WTC11 (cell line): ENCODE measurements around the gene RASGRP4. TPM values are rescaled to one million over a fixed set of nuclear protein-coding genes. Genes with fewer than 3 reads are reported as not detected.

Experiments
- ATAC-seq: fragments of 200-7000 bp; cut with Tn5 transposase; 2 replicates; pipeline ENCODE4 v1.10.0; 2021; ENCODE audit warnings: mild to moderate bottlenecking, moderate library complexity
- CTCF ChIA-PET: fragments of 300-600 bp; sonication (Branson Sonifier 250); formaldehyde crosslinking; loops from one replicate; lab custom pipeline; 2021; ENCODE audit warnings: antibody characterized with exemption; lab: Charles Lee
- POLR2A ChIA-PET: fragments of 350-600 bp; sonication (Branson Sonifier 250); formaldehyde crosslinking; loops from one replicate; lab custom pipeline; 2021; ENCODE audit warnings: antibody characterized with exemption; lab: Charles Lee
- DNase-seq: peaks from one replicate; pipeline ENCODE4 v3.0.0; 2021; ENCODE audit warnings: low spot score
- H3K27ac Mint-ChIP-seq: 2 replicates; pipeline ENCODE4 v1.8.0; 2021; ENCODE audit warnings: mixed read lengths
- H3K27me3 Mint-ChIP-seq: 2 replicates; pipeline ENCODE4 v1.8.0; 2021; ENCODE audit warnings: low read depth, mild to moderate bottlenecking, moderate library complexity, mixed read lengths
- H3K36me3 Mint-ChIP-seq: 2 replicates; pipeline ENCODE4 v1.8.0; 2021; ENCODE audit warnings: mixed read lengths
- H3K4me1 Mint-ChIP-seq: 2 replicates; pipeline ENCODE4 v1.8.0; 2022; ENCODE audit warnings: mixed read lengths
- H3K4me3 Mint-ChIP-seq: 2 replicates; pipeline ENCODE4 v1.8.0; 2021; ENCODE audit warnings: mild to moderate bottlenecking, moderate library complexity, mixed read lengths
- H3K9me3 Mint-ChIP-seq: 2 replicates; pipeline ENCODE4 v1.8.0; 2021; ENCODE audit warnings: mixed read lengths
- ARID4B ChIP-seq: sonication (generic); formaldehyde crosslinking; IDR thresholded peaks from 2 replicates; pipeline ENCODE4 v1.8.0; 2023; ENCODE audit warnings: missing genetic modification reagents, mild to moderate bottlenecking, borderline replicate concordance
- ATF2 ChIP-seq: sonication (generic); formaldehyde crosslinking; IDR thresholded peaks from 2 replicates; pipeline ENCODE4 v1.8.1; 2022; ENCODE audit warnings: low read depth, missing genetic modification reagents, borderline replicate concordance
- ATF6 ChIP-seq: sonication (generic); formaldehyde crosslinking; IDR thresholded peaks from 2 replicates; pipeline ENCODE4 v1.8.1; 2023; ENCODE audit warnings: mild to moderate bottlenecking, missing genetic modification reagents
- CDX4 ChIP-seq: fragments of 250-450 bp; sonication (Bioruptor Pico); IDR thresholded peaks from 2 replicates; pipeline ENCODE4 v1.9.0; 2021; ENCODE audit warnings: moderate library complexity, mild to moderate bottlenecking, inconsistent platforms, borderline replicate concordance
- E2F1 ChIP-seq: sonication (generic); formaldehyde crosslinking; IDR thresholded peaks from 2 replicates; pipeline ENCODE4 v1.8.0; 2022; ENCODE audit warnings: mild to moderate bottlenecking, missing genetic modification reagents
- E2F4 ChIP-seq: sonication (generic); formaldehyde crosslinking; IDR thresholded peaks from 2 replicates; pipeline ENCODE4 v1.8.1; 2022; ENCODE audit warnings: low read depth, mild to moderate bottlenecking, moderate library complexity, missing genetic modification reagents, borderline replicate concordance
- FOXK1 ChIP-seq: sonication (generic); formaldehyde crosslinking; IDR thresholded peaks from 2 replicates; pipeline ENCODE4 v1.8.0; 2022; ENCODE audit warnings: mild to moderate bottlenecking, moderate library complexity, missing genetic modification reagents
- IRF1 ChIP-seq: sonication (generic); formaldehyde crosslinking; IDR thresholded peaks from 2 replicates; pipeline ENCODE4 v1.8.0; 2023; ENCODE audit warnings: missing genetic modification reagents
- IRF2 ChIP-seq: sonication (generic); formaldehyde crosslinking; IDR thresholded peaks from 2 replicates; pipeline ENCODE4 v1.8.0; 2022; ENCODE audit warnings: low read depth, missing genetic modification reagents, borderline replicate concordance
- NR1H2 ChIP-seq: sonication (generic); formaldehyde crosslinking; IDR thresholded peaks from 2 replicates; pipeline ENCODE4 v1.9.0; 2021; ENCODE audit warnings: mild to moderate bottlenecking, moderate library complexity, missing genetic modification reagents
- OVOL2 ChIP-seq: fragments of 250-450 bp; sonication (Bioruptor Pico); IDR thresholded peaks from 2 replicates; pipeline ENCODE4 v1.9.0; 2021; ENCODE audit warnings: mild to moderate bottlenecking, borderline replicate concordance
- SMAD3 ChIP-seq: sonication (generic); formaldehyde crosslinking; IDR thresholded peaks from 2 replicates; pipeline ENCODE4 v1.8.0; 2022; ENCODE audit warnings: missing genetic modification reagents, mild to moderate bottlenecking, borderline replicate concordance
- ZNF121 ChIP-seq: sonication (generic); formaldehyde crosslinking; IDR thresholded peaks from 2 replicates; pipeline ENCODE4 v1.8.0; 2023; ENCODE audit warnings: missing genetic modification reagents
- total RNA-seq: library from RNA; stranded (reverse); gene quantifications from 3 replicates; pipeline ENCODE4 v1.2.3, GENCODE V29; 2021

The RASGRP4 gene
- total RNA-seq, 1 experiment from 2014 or later, result 2.5 TPM

GRCh38 chr19:38399537-38399936 is 26.5 kb downstream of the RASGRP4 start (continued):
- TF ChIP-seq E2F4 (CRISPR knock-in tag), result no peak
- TF ChIP-seq ZNF121 (CRISPR knock-in tag), result no peak
- TF ChIP-seq SMAD3, result no peak
- TF ChIP-seq OVOL2 (CRISPR knock-in tag), result no peak
- no peak for TF ChIP-seq ATF2
- no peak for TF ChIP-seq E2F1 (CRISPR knock-in tag)
- no peak for TF ChIP-seq ATF6 (CRISPR knock-in tag)
- TF ChIP-seq IRF2 (CRISPR knock-in tag), result no peak
- TF ChIP-seq CDX4 (CRISPR knock-in tag), result no peak
- TF ChIP-seq, all 79 proteins: peak for 0

GRCh38 chr19:38399081-38399480 is 26.9 kb downstream of the RASGRP4 start:
- ChIA-PET POLR2A (no interaction called here), CTCF (interaction anchor here (0.6 kb wide), 1 partner anchor 107 kb away, joined by 4 read pairs; no protein-coding TSS in a partner anchor)
- no peaks in the 10 kb centered on the region for H3K9me3 Mint-ChIP-seq
- no peak for TF ChIP-seq NR1H2
- no peak for TF ChIP-seq FOXK1 (CRISPR knock-in tag)
- no peak for TF ChIP-seq IRF1
- no peak for TF ChIP-seq ARID4B (CRISPR knock-in tag)
- no peak for DNase-seq
- H3K36me3 Mint-ChIP-seq, result peaks cover 6% of the 10 kb centered on the region; the same call in 1 of the 2 replicates
- H3K4me3 Mint-ChIP-seq, result no peak overlapping the region
- peaks cover 79% of the 10 kb centered on the region for H3K27me3 Mint-ChIP-seq
- H3K4me1 Mint-ChIP-seq, result peaks cover 9% of the 10 kb centered on the region
- no peak for ATAC-seq
- no peak overlapping the region for H3K27ac Mint-ChIP-seq
